GM12891 (cell line): ENCODE data around the gene AP4E1.
A peak's percentile ranks its signal among the peaks of the same experiment; 100 is the strongest.
"Not testable (repeated sequence)": the region's sequence is repeated elsewhere in the genome, so short reads cannot be mapped to it uniquely, and the experiment has no call there.

Source experiments
- DNase-seq: peaks from one replicate; pipeline ENCODE4 v3.0.0; 2011; ENCODE audit warnings: low spot score; ENCODE audit not compliant: insufficient read length
- FAIRE-seq: peaks from 2 replicates; lab custom pipeline; 2011; peaks lifted over from hg19 to GRCh38; lab: Jason Lieb, UNC
- PAX5 ChIP-seq: IDR thresholded peaks from 2 replicates; pipeline ENCODE4 v1.6.1; 2011; ENCODE audit warnings: low read length, moderate library complexity, mild to moderate bottlenecking; ENCODE audit not compliant: insufficient read depth, severe bottlenecking
- POLR2A ChIP-seq: IDR thresholded peaks from 2 replicates; pipeline ENCODE4 v1.6.1; 2011; ENCODE audit warnings: low read depth, low read length, control low read depth
- POLR2AphosphoS5 ChIP-seq: IDR thresholded peaks from 2 replicates; pipeline ENCODE4 v1.6.1; 2011; ENCODE audit warnings: low read depth, low read length, control low read depth
- POU2F2 ChIP-seq: IDR thresholded peaks from 2 replicates; pipeline ENCODE4 v1.6.1; 2011; ENCODE audit warnings: low read depth, mild to moderate bottlenecking, control low read depth, low read length, moderate library complexity
- SPI1 ChIP-seq: IDR thresholded peaks from 2 replicates; pipeline ENCODE4 v1.6.1; 2011; ENCODE audit warnings: low read depth, low read length, control low read depth
- TAF1 ChIP-seq: IDR thresholded peaks from 2 replicates; pipeline ENCODE4 v1.6.1; 2011; ENCODE audit warnings: low read depth, low read length, control low read depth

Gene AP4E1

GRCh38 chr15:50886611-50887345 lies 21.7 kb upstream of the AP4E1 start:
- FAIRE-seq, result no peak
- DNase-seq, result no peak

GRCh38 chr15:50888054-50888453 lies 20.4 kb upstream of the AP4E1 start:
- no peak for DNase-seq
- TF ChIP-seq POLR2AphosphoS5 (no peak), POU2F2 (no peak), PAX5 (no peak), SPI1 (no peak)
- FAIRE-seq, result no peak

More at GRCh38 chr15:50886611-50887345, 21.7 kb upstream of the AP4E1 start:
- TF ChIP-seq POLR2AphosphoS5, result no peak
- no peak for TF ChIP-seq SPI1

GRCh38 chr15:50889589-50889988 lies 18.9 kb upstream of the AP4E1 start:
- no peak for DNase-seq
- TF ChIP-seq TAF1, result no peak
- no peak for FAIRE-seq

- FAIRE-seq, result no peak
- no peak for DNase-seq
- TF ChIP-seq SPI1, result no peak
- TF ChIP-seq PAX5, result no peak
- no peak for TF ChIP-seq TAF1
- TF ChIP-seq POU2F2, result no peak
- no peak for TF ChIP-seq POLR2A
- TF ChIP-seq POLR2AphosphoS5, result no peak
Observed at GRCh38 chr15:50890751-50891150, 17.7 kb upstream of the AP4E1 start.

GRCh38 chr15:50891159-50891558 lies 17.3 kb upstream of the AP4E1 start:
- no peak for DNase-seq
- FAIRE-seq, result no peak
- TF ChIP-seq POLR2AphosphoS5, result no peak
- TF ChIP-seq SPI1, result no peak
- TF ChIP-seq POLR2A, result no peak
- no peak for TF ChIP-seq POU2F2
- TF ChIP-seq TAF1, result no peak
- TF ChIP-seq PAX5, result no peak

- TF ChIP-seq POLR2A, result no peak
- no peak for TF ChIP-seq POU2F2
- TF ChIP-seq TAF1, result no peak
- TF ChIP-seq POLR2AphosphoS5, result no peak
- TF ChIP-seq PAX5, result no peak
- no peak for TF ChIP-seq SPI1
- FAIRE-seq (no peak), DNase-seq (no peak)
Observed at GRCh38 chr15:50893976-50894375, 14.5 kb upstream of the AP4E1 start.

- FAIRE-seq, DNase-seq: not testable (repeated sequence)
Observed at GRCh38 chr15:50901390-50901789, 7.1 kb upstream of the AP4E1 start.

GRCh38 chr15:50904211-50904610 lies 4.3 kb upstream of the AP4E1 start:
- no peak for FAIRE-seq
- DNase-seq, result no peak
- TF ChIP-seq TAF1, result no peak
- TF ChIP-seq POLR2A, result no peak
- TF ChIP-seq PAX5, result no peak
- TF ChIP-seq POU2F2, result no peak
- no peak for TF ChIP-seq POLR2AphosphoS5
- TF ChIP-seq SPI1, result no peak

- DNase-seq, result no peak
- no peak for FAIRE-seq
- TF ChIP-seq TAF1 (no peak), POU2F2 (no peak), SPI1 (no peak), PAX5 (no peak), POLR2AphosphoS5 (no peak), POLR2A (no peak)
Observed at GRCh38 chr15:50905055-50905454, 3.4 kb upstream of the AP4E1 start.

- DNase-seq, result peak; percentile 54
- FAIRE-seq, result peak; percentile 82
Observed at GRCh38 chr15:50906954-50907600, 1.4 kb upstream of the AP4E1 start.

More at GRCh38 chr15:50906954-50907600, 1.4 kb upstream of the AP4E1 start:
- no peak for TF ChIP-seq PAX5
- peak; percentile 53; the same call in 1 of the 2 replicates for TF ChIP-seq POU2F2
